A204.1 (cell line): ENCODE data around the gene STRN.
"Not testable (repeated sequence)": the region's sequence is repeated elsewhere in the genome, so short reads cannot be mapped to it uniquely, and the experiment has no call there.

Source experiments
- FAIRE-seq: peaks from 2 replicates; lab custom pipeline; 2012; peaks lifted over from hg19 to GRCh38; lab: Jason Lieb, UNC

The STRN gene

DNA sequence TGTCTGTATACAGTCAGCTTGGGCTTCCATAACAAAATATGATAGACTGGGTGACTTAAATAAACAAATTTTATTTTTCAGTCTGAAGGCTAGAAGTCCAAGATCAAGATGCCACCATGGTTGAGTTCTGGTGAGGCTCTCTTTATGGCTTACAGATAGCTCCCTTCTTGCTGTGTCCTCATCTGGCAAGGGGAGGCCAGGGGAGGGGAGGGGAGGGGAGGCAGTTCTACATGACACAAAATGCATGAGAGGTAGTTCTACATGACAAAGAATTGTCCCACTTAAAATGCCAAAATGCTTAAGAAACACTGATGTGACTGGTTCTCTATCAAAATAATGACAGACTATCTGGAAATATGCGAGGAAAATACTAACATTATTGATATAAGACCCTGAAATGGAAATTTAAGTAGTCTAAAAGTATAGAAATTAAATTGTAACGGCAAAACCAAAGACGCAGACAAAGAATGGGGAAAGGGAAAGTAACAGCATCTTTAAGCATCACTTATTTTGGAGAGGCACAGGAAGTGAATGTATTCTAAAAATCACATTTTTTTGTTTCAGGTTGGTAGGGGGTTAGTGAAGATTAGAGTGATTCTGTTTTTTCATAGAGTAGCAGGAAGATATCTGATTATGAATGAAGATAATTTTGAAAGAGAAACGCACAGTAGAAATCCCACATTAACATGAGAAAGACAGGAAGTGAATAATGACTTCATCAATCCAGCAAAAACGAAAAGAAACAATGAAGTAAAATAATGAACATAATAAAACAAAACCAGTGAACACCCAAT lies 131.4 kb downstream of the STRN start:
- no peak for FAIRE-seq

DNA sequence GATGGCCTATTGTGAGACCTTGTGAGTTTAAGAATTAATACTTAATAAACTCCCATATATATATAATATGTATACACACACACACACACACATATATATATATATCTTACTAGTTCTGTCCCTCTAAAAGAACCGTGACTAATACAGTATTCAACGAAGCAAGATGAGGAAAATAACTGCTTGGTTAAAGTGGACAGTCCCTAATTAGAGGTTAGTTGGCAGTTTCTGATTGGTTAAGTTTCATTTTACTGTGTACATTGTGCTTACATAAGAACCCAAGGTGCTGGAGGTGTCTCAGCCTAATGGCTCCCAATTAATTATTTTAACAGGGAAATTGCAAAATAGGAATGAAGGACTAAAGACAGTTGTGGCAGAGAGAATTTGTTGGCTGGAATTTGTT lies 132.1 kb downstream of the STRN start:
- FAIRE-seq = no peak

DNA sequence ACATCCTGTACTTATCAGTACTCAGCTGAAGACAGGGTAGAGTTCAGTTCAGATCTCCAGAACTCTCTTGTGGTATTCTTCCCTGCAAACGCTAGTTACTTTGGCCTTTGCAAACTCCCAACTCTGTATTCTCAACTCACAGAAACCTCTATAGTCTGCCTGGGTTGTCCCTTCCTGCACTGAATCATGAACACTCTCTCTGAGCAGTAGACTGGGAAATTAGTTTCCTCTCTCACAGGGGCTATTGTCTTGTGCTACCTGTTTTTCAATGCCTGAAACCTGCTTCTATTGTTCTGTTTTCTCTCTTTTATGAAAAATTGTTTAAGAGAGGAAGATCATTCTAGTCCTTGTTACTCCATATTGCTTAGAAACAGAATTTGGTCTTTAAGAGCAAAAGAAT lies 135.2 kb downstream of the STRN start:
- FAIRE-seq = no peak

DNA sequence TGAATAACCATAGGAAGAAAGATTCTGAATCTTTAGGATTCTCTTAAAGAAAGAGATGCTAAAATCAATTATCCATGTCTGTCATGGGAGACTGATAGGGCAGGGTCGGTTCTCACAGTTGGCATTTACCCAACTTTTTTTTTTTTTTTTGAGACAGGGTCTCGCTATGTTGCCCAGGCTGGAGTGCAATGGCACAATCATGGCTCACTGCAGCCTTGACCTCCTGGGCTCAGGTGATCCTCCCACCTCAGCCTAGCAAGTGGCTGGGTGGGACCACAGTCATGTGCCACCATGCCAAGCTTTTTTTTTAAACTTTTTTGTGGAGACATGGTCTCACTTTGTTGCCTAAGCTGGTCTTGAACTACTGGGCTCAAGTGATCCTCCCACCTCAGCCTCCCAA lies 141.7 kb downstream of the STRN start:
- not testable (repeated sequence) for FAIRE-seq

DNA sequence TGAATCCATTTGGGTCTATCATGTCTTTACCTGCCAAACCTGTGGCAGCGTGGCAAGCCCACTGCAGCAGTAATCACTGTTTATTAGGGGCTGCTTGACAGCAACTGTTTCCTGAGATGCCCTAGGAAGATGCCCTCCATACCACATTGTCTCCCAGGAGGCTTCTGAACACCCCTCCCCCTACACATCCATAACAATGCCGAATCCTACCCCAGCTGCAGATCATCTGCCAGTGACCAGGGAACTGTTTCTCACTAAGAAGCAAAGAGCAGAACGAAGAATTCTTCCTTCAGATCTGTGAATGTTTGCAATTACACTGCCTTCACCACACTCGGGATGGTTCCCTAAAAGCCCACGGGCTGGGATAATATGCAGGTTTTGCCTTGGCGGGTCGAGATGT lies 142.1 kb downstream of the STRN start:
- no peak for FAIRE-seq

DNA sequence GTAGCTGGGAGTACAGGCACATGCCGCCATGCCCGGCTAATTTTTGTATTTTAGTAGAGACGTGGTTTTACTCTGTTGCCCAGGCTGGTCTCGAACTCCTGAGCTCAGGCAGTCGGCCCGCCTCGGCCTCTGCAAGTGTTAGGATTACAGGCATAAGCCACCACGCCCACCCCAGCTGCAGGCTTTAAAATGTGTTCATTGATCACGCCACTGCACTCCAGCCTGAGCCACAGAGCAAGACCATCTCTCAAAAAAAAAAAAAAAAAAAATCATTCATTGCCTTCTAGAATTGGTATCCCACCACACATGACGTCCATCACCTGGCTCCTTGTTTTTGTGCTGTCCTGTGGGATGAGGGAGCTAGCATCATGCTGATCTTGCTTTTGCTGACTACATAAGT lies 142.5 kb downstream of the STRN start:
- FAIRE-seq = no peak

DNA sequence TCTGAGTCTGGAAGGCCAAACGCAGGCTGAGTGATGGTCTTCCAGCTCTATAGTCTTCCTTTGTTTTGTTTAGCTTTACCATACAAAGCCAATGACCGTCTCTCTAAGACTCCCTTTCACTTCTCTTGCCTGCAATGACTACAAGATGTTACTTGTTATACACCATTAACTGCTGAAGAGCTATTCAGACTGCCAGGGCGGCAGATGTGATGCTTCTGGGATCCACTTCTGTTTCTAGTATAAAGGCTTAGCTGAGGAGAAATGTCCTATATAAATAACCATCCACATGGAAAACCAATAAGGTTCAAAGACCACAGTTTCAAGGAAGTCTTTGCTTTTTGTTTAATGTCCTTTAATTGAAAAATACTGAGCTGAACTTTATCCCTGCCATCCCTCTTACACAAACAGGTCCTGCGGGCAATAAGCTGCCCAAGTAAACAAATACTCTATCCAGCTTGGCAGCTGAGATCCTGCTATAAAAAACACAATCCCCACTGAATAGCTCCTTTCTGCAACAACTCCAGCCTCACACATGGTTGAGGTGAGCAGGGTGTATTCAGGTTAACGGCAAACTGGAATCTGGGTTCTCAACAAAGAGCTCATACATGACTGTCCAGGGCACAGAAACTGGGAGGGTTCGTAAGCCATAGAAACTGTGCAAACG lies 145.3 kb downstream of the STRN start:
- FAIRE-seq = no peak

DNA sequence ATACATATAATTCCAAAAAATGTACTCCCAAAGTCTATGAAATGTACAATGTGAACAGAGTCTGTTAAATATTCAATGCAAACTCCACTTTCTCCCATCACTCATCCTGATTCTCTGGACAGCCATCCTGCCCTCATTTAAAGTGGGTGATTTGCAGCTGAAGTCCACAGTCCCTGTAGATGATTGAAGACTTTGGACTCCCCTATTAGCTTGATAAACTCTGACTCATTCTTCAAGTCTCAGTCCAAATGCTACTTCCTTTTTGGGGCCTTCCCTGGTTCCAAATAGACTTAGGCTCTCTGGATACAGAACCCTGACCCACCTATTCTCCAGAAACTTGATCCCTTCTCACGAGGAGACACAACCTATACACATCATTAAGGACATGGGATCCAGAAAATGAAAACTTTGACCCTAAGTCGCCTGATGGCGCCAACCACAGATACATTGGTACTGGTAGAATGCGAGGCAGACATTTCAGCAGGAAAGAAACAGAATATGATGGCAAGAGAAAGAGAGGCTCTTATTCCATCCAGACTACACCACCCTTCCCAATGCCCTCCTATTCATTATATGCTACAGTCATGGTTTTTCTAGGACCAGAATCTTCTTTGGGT lies 147.1 kb downstream of the STRN start:
- no peak for FAIRE-seq

DNA sequence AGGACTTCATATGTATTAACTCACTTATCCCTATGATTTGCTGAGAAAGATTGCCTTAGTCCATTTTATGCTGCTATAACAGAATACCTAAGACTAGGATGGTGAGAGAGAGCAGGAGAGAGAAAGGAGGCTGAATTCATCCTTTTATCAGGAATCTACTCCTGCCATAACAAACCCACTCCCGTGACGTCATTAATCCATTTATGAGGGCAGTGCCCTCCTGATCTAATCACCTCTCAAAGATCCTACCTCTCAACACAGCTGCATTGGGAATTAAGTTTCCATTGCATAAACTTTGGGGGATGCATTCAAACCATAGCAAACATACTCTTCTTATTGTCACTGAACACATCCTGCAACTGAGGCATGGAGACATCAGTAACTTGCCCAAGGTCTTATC lies 147.8 kb downstream of the STRN start:
- FAIRE-seq = no peak

DNA sequence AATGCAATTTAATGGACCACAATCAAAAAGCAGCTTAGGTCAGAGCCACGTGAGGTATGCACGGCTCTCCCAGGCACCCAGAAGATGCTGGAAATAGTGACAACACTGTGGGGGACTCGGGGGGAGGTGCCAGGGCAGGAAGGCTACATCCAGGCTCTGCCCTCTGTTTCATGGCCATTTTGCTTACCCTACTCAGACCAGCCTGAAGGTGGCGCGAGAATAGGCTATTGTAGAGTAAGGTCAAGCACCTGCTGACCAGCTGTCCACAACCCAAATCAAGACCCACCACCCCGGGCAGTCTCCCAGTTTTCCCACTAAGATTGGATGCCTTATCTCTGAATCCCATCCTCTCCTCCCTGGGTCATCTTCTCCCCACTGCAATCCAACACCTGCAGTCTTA lies 154.1 kb downstream of the STRN start:
- no peak for FAIRE-seq

DNA sequence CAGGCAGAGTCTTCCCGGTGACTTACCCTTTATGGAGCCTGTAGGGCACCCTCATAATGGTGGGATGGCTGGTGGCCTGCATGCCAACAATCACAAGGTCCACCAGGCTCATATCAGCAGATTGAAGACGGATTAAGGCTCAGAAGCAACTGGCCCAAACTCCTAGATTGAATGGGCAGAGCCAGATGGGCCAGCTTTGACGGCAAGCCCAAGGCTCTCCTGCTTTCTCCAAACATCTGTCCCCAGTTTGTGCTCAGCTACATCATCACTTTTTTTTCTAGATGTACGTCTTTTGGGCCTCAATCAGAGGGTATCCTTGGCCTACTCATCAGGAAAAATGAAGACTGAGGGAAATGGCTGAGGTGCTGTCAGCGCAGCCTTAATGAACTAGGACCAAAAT lies 155.3 kb downstream of the STRN start:
- FAIRE-seq = no peak

DNA sequence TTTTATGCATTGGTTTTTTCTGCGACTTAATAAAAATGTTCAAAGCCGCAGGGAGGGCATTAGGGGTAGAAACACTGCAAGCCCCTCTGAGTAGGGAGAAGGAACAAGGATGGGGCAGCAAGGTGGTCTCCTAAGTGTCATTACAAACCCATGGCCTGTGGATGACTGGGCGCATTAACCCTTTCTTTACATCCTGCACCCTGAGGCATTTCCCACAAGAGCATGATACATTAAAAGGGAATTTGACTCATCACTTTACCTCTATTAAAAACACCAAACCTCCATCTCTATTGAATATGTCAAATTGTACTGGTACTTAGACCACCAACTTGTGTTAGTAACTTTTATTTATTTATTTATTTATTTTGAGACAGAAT lies 157.3 kb downstream of the STRN start:
- no peak for FAIRE-seq

DNA sequence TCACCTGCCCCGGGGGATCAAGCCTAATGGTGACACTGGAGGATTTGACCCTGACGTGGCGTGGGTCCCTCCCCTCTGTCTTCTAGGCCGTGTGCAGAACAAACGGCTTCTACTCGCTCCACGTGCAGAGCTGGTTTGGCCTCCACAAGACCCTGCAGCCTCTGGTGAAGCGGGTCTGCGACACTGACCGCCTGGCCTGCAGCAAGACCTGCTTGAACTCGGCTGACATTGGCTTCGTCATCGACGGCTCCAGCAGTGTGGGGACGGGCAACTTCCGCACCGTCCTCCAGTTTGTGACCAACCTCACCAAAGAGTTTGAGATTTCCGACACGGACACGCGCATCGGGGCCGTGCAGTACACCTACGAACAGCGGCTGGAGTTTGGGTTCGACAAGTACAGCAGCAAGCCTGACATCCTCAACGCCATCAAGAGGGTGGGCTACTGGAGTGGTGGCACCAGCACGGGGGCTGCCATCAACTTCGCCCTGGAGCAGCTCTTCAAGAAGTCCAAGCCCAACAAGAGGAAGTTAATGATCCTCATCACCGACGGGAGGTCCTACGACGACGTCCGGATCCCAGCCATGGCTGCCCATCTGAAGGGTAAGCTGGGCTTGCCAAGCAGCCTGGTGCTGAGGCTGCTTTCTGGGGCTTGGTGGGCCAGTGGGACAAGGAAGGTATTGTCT lies 157.8 kb downstream of the STRN start:
- FAIRE-seq = no peak

DNA sequence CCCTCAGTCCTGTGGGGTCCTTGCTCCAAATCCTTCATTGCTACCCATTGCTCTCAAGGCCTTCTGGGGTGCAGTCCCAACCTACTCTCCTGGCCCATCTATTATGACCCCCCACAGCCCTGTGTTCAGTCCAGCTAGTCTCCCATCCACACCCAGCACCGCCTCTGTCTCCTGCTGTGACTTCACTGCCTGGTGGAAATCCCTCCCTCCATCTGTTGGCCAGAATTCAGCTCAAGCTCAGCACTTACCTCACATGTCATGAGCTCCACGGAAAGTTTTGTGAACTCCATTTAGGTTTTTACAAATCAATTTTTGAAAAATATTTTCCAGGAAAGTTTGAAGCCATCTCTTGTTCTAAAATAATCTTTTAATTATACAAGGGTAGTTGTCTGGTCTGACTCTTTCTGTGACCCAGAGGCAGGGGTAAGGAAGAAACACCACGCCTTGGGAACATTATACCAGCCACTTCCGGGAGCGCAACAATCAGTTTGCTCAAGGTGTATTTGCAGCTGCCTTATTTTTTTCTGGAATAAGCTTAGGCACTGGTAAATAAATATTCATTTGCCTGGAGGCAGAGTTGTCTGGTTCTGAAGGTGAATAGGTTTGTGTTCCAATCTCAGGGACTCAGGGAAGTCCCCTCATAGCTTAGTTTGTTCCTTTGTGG lies 159.0 kb downstream of the STRN start:
- no peak for FAIRE-seq

DNA sequence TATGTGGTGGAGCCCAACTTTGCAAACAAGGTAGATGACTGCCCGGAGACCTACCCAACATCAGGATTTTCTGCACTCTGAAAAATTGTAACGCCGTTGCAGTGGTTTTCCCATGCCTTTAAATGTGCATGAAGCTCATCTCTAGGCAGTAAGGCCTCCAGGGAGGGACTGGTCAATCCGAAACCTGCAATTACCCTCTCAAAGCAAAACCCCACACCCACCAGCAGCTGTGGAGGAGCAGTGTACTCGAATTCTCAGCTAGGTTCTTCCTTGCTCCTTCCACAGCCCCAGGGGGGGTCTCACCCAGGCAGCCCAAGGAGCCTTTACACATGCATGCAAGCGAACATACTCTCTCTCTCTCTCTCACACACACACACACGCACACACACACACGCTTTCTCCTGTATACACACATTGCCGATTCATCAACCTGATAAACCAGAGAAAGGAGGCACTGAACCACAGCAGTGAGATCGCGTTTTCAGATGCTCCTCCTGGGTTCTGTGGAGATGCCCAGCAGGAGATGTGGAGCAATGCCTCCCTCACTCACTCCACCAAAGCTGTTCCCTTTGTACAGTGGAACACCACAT lies 160.6 kb downstream of the STRN start:
- FAIRE-seq = no peak

DNA sequence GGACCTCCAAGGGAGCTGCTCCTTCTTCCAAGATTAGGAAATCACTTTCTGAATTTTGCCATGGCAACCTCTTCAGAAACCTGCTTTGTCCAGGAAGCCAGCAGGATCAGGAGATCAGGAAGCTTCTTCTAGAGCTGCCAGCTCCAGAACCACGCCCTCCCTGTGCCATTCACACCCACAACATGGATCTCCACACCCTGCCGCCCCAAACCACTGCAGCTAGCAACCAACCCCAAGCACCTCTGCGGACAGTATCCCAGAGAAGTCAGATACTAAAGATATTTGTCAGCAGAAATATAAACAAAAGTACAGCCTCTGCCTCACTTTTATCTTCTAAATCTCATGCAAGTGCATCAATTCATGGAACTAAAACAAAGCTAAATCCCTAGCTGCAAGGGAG lies 163.4 kb downstream of the STRN start:
- no peak for FAIRE-seq

DNA sequence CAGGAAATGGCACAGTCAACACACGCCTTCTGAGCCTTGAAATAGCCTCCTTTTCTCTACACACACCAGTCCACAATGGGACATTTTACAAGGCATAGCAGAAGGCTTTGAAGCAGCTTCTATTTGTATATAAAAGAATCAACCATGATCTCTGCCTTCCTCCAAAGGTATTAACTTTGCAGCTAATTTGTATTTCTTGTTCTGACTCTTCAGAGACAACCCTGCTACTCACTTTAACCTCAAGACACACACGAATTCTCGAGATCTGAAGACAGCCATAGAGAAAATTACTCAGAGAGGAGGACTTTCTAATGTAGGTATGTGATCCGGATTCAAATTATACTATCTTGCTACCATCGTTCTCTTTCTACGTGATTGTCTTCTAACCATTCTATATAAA lies 165.2 kb downstream of the STRN start:
- FAIRE-seq = no peak

DNA sequence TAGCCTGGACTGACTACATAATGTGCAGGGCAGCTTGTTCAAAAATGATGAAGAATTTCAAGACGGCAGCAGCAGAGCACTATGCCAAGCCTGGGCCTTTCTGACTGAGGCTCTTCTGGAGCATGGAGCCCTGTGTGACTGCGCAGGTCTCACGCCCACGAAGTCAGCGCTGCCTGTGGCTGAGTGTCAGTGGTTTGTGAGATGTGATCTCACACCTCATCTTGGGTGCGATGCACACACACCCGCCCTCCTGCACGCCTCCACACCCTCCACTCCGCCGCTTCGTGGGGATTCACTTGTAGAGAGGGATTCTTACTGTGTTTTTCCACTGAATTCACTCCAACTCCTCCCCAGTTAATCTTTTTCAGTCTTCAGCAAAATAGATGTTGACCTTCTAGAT lies 166.0 kb downstream of the STRN start:
- no peak for FAIRE-seq

DNA sequence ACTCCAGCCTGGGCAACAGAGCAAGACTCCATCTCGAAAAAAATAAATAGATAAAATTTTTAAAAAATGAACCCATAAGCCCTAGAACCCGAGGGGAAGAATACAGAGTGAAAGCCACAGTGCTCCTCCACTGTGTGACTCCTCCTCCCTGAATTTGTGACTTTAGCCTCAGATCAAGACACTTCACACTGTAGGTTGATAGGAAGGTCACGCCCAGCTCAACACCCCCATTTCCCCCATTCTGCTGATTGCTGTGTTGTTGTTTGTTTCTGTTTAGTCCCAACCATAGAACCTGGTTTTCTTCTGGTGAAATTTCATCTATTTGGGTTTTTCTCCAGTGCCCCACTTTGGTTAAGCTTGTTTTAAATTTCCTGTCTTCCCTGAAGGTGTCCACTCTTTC lies 167.6 kb downstream of the STRN start:
- no peak for FAIRE-seq

DNA sequence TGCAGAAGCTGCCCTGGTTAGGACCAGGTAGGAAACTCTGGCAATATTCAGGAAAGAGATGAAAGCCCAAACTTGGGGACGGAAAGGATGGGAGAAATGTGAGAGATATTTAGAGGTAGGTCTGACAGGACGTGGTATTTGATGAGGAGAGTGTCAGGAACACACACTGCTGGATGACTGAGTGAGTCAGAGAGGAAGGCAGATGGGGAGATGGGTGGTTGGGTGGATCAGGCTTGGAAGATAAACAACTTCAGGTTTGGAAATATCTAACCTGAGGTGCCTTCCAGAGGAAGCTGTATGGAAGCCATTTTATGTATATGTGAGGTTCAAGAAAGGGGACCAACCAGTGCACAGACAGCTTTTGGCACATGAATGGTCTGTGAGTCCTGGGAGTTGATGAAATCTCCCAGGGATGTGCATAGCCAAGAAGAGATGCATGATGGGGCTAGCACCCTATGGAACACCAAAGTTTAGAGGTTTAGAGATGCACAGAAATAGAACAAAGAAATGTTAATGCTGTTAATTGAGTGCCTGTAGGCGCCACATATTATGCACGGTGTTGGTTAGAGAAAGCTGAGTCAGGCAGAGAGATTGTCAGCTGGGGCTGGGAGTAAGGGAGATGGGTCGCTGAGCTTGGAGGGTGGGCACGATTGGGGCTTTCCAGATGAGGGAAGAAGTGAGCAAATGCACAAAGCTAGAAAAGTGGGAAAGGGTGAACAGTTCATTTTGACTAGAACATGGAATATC lies 168.8 kb downstream of the STRN start:
- no peak for FAIRE-seq
